Measurements from ENCODE around the gene CUEDC2. TPM values are rescaled to one million over a fixed set of nuclear protein-coding genes. Genes with fewer than 3 reads are reported as not detected.

Gene CUEDC2
- total and polyA plus RNA-seq, 8 donors: 47.0 to 81.0 (median 71.7) TPM

GRCh38 chr10:102384606-102385429 lies 47.6 kb downstream of the CUEDC2 start:
- H3K27ac ChIP-seq: peak overlapping the region; percentile 44 to 46
- H3K4me3 ChIP-seq: no peak overlapping the region
- H3K36me3 ChIP-seq: peaks cover under 1 to 38% of the 10 kb centered on the region in 2 donors
- ATAC-seq (peak; percentile 84), DNase-seq (peak in 1 of 4 donors; percentile 46)
- intact Hi-C loops (cut with DNase I): no loop called here
- H3K4me1 ChIP-seq: peaks cover 7 to 17% of the 10 kb centered on the region in 2 donors
- H3K9me3 ChIP-seq: no peaks in the 10 kb centered on the region
- no peaks in the 10 kb centered on the region for H3K27me3 ChIP-seq
- no peak for TF ChIP-seq CTCF (IDR thresholded peaks at IDR 0.05)

GRCh38 chr10:102384053-102384452 lies 48.3 kb downstream of the CUEDC2 start:
- no peak for TF ChIP-seq CTCF (IDR thresholded peaks at IDR 0.05)
- Histone ChIP-seq H3K36me3 (peaks cover 5 to 45% of the 10 kb centered on the region in 2 donors), H3K4me1 (peaks cover 7 to 17% of the 10 kb centered on the region in 2 donors), H3K4me3 (no peak overlapping the region), H3K27me3 (no peaks in the 10 kb centered on the region), H3K9me3 (no peaks in the 10 kb centered on the region), H3K27ac (no peak overlapping the region)
- DNase-seq: no peak
- ATAC-seq: no peak
- intact Hi-C loops (cut with DNase I): no loop called here

- Histone ChIP-seq H3K4me3 (no peak overlapping the region), H3K27ac (no peak overlapping the region), H3K36me3 (peaks cover 5 to 57% of the 10 kb centered on the region in 2 donors), H3K4me1 (peaks cover 7 to 17% of the 10 kb centered on the region in 2 donors), H3K9me3 (no peaks in the 10 kb centered on the region), H3K27me3 (no peaks in the 10 kb centered on the region)
- intact Hi-C loops (cut with DNase I): no loop called here
- DNase-seq (no peak), ATAC-seq (no peak)
- no peak for TF ChIP-seq CTCF (IDR thresholded peaks at IDR 0.05)
Measured at GRCh38 chr10:102382871-102383270, 49.5 kb downstream of the CUEDC2 start.

GRCh38 chr10:102381983-102382382 lies 50.4 kb downstream of the CUEDC2 start:
- DNase-seq: no peak
- H3K4me3 ChIP-seq: no peak overlapping the region
- no peaks in the 10 kb centered on the region for H3K9me3 ChIP-seq
- no peak overlapping the region for H3K27ac ChIP-seq
- peaks cover 7 to 17% of the 10 kb centered on the region in 2 donors for H3K4me1 ChIP-seq
- no peak for ATAC-seq
- H3K36me3 ChIP-seq: peaks cover 5 to 66% of the 10 kb centered on the region in 2 donors
- intact Hi-C loops (cut with DNase I): no loop called here
- no peak for TF ChIP-seq CTCF (IDR thresholded peaks at IDR 0.05)
- no peaks in the 10 kb centered on the region for H3K27me3 ChIP-seq

- Histone ChIP-seq H3K27me3 (no peaks in the 10 kb centered on the region), H3K4me1 (peaks cover 0 to 1% of the 10 kb centered on the region in 2 donors), H3K36me3 (peaks cover 5 to 92% of the 10 kb centered on the region in 2 donors), H3K9me3 (no peaks in the 10 kb centered on the region), H3K4me3 (no peak overlapping the region), H3K27ac (no peak overlapping the region)
- no peak for ATAC-seq
- intact Hi-C loops (cut with DNase I): no loop called here
- TF ChIP-seq CTCF (IDR thresholded peaks at IDR 0.05): no peak
- DNase-seq: no peak
Measured at GRCh38 chr10:102379383-102379782, 53.0 kb downstream of the CUEDC2 start.
